GM19452 (cell line): Measurements from ENCODE around the gene PRIMA1.
"Not testable (repeated sequence)": the region's sequence is repeated elsewhere in the genome, so short reads cannot be mapped to it uniquely, and the experiment has no call there.

Experiments used
- ATAC-seq: cut with Tn5 transposase; IDR thresholded peaks from one replicate; pipeline ENCODE4 v1.9.1; 2021; ENCODE audit not compliant: unreplicated experiment

The PRIMA1 gene, protein sequence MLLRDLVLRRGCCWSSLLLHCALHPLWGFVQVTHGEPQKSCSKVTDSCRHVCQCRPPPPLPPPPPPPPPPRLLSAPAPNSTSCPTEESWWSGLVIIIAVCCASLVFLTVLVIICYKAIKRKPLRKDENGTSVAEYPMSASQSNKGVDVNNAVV

GRCh38 chr14:93788293-93788542, at the start of gene PRIMA1:
Gene PRIMA1, minus strand, starts transcription at chr14:93788485. Its CDS starts 767 bp downstream, at chr14:93787718.
- ATAC-seq, result no peak

DNA sequence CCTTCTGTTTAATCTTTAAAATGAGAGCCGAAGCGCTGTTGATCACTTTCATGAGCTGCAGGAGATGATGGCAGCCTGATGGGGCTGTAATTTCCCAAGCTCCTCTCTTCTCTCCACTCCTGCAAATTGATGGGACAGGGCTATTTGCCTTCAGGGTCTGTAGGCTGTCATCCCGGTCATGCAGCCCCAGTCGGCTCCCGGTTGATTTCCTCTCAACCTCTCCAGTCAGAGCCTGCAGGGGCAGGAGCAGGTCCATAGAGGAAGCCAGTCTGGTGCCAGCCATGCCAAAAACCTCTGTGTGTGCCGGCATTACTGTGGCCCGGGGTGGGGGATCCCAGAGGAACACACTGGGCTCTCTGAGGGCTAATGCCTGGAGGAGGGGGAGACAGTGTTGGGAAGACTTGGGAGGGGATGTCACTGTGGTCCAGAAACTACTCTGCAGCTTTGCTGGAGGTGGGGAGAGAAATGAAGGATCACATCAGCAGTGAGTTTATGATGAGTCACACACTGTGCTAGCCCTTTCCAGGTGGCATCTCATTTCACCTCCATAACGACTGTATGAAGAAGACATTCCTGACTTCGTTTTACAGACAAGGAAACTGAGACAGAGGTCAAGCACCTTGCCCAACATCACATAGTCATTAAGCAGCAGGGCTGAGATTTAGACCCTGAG, 46.5 kb upstream of the PRIMA1 start:
- ATAC-seq, result no peak

DNA sequence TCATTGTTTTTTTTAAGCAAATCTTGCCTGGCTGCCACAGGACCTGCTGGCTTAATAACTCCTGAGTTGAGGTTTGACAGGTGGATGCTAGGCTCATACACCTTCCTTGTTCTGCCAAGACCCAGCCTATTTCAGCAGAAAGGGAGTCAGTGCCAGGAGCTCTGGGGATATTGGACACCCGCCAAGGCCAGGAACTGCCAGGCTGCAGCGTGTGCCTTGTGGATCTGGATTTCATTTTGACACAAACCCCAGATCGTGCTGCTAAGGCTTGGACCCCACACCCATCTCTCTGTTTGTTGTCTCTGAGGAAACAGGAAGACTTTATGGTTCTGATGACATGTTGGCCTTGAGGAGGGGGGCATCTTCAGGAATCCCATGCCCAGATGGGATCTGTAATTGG, 44.4 kb upstream of the PRIMA1 start:
- ATAC-seq, result no peak

DNA sequence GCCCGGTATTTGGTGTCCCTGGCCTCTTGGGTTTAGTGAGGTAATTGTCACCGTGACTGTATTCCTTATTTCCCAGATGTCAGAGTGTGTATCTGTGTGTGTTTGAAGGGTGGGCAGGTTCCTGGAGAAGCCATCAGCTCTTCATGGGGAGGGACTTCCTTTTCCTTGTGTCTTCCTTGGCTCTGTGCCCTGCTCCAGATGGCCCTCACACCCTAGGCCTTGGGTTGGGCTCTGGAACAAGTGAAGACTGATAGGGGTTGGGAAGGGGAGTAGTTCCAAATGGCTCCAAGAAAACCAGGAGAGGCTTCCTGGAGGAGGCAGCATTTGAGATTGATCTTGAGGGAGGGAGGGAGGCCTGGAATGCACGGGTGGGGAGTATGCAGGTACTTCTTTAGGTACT, 43.8 kb upstream of the PRIMA1 start:
- ATAC-seq, result no peak

DNA sequence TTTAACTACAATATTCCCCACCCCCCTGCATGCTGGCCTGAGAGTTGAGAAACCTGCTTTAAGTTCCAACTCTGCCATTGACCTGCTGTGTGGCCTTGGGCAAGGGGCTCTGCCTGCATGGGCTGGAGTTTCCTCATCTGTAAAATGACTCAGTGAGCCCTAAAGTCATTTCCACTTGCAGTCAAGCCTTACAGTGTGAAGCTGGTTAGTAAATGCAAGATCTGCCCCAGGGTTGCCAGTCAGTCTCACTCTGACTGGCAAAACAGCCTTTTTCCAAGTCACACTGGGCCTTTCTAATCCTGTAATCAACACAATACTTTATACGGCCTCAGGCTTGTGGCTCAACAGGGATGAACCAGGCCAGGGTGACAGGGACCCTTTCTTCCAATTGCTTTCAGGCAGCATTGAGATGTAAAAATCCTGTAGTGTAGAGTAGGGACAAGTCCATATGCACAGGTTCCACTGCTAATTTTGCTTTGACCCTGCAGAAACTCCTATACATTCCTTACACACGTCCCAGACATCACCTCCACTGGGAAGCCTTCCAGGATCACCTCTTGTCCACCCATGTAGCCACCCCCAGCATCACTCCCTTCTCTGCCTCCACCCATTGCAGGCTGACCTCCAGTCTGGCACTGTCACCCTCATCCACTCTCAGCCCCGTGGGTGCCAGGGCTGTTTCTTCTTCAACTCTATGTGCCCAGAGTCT, 42.6 kb upstream of the PRIMA1 start:
- ATAC-seq, result no peak

- ATAC-seq, result no peak
These were observed 41.7 kb upstream of the PRIMA1 start for GRCh38 chr14:93829839-93830481.

- ATAC-seq, result no peak
These were observed 36.9 kb upstream of the PRIMA1 start for GRCh38 chr14:93825235-93825553.

GRCh38 chr14:93824518-93825234, 36.4 kb upstream of the PRIMA1 start:
- no peak for ATAC-seq

DNA sequence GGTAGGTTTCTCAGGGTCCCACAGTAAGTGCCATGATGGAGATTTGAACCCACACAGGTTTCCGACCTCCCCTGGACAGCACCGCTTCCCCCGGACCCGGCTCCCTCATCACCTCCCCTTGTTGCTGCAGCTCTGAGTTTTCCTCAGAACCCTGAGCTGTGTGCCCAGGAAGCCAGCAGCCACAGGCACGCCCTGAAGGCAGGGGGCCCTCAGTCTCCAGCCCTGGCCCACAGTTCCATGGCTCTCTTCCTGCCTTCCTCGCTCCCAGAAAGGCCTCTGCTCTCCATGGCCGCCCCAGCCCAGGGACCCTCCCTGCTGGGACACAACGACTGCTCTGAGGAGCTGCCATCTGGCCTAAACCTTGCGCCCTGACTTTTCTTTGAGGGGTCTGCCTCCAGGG, 35.8 kb upstream of the PRIMA1 start:
- no peak for ATAC-seq

- no peak for ATAC-seq
These were observed 32.8 kb upstream of the PRIMA1 start for GRCh38 chr14:93821051-93821450.

DNA sequence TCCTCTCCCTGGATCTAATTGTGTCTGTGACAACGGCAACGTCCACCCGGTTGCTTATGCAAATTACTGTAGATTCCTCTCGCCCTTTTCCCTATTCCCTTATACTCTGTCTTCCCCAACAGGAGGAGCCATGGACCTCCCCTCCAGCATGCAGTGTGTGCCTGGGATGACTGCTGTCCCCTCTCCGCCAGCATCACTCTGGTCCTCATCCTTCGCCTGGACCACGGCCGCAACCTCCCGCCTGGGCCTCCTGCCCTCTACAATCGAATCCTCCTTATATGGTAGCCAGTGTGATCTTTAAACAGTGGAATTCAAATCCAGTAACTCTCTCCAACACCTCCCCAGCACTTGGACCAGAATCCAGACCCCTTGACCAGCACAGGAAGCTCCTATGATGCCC, 30.6 kb upstream of the PRIMA1 start:
- ATAC-seq, result no peak

DNA sequence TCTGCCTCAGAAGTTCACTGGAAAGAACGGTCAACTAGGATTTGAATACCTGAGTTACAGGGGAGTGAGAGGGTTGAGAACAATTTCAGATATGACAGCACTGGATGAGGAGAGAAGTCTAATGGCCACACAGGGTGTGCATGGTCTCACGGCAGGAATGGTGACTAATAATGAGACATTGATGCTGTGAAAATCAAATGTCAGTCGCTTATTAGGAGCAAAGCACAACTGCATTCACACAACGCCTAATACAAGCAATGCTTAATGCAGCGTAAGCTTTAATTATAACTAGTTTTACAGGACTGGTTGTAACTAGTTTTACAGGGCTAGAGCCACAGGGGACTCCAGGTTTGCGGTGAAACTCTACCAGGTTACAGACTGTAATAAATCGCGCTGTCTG, 23.4 kb upstream of the PRIMA1 start:
- no peak for ATAC-seq

DNA sequence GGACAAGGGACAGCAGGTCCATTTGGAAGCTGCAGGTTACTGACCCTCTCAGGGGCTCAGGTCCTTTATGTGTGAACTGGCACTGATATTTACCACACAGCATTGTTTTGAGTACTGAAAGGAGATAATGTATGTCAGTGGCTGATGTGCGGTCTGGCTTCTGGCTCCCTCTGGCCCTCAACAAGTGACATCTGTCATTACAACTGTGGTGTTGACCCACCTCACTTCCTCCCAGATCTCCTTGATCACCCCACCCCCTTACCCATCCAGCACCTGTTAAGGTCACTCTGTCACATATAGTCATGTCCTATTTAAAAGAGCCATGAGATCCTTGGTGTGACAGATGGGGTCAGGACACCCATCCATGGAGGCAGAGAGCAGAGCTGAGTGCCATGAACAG, 22.7 kb upstream of the PRIMA1 start:
- ATAC-seq, result no peak

- ATAC-seq, result not testable (repeated sequence)
These were observed 21.5 kb upstream of the PRIMA1 start for GRCh38 chr14:93809491-93810420.

DNA sequence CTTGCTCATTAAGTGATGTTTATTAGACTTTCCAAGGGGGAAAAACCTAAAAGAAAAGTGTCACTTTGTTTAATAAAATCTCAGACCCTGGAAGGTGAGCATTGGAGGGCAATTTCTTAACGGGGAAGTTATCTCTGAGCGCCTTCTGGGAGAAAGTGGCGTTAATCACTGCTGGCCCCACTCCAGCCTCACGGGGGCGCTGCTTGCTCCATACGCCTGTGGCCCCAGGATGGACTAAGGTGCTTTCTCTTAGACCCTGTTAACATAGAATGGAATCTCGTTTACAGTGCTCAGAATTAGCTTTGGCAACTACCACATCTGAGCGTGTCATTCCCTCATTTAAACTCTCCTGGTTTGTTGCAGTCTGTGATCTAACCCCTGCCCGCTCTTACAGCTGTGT, 16.4 kb upstream of the PRIMA1 start:
- ATAC-seq, result no peak

DNA sequence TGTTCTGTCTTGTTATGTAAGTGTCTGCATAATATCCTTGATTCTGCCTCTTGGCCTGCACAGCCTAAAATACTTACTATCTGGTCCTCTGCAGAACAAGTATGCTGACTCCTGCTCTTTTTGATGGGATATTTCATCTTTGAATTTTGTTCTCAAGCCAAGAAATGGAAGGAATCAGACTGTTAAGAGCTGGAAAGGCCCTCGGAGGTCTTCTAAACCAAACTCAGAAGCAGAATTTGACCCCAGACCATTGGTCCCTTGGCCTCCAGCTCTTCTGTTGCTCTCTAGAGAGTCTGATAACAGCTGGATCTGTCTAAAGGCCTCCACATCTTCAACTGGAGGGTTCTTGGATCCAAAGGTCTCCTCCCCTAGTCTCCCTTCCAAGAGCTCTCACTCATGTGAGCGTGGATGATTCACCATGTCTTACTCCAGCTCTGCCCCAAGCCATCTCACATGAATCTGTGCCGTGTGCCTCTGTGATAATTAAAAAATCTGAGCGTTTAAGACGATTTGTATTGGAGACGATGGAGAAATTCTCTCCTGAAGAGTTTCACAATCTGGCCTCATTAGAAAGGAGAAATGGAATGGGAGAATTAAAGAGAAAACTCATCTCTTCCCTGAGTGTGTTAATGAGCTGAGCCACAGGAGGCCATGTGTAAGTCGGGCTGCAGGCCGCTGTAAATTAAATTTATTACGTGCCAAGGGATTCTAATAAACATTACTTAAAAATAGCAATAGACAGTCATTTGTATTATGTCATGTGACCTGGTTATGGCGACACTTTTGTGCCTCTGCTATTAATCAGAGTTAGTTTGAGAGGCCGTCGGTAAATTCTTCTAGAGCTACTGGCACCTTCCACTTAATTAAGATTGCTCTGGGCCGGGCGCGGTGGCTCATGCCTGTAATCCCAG, 15.4 kb upstream of the PRIMA1 start:
- no peak for ATAC-seq

DNA sequence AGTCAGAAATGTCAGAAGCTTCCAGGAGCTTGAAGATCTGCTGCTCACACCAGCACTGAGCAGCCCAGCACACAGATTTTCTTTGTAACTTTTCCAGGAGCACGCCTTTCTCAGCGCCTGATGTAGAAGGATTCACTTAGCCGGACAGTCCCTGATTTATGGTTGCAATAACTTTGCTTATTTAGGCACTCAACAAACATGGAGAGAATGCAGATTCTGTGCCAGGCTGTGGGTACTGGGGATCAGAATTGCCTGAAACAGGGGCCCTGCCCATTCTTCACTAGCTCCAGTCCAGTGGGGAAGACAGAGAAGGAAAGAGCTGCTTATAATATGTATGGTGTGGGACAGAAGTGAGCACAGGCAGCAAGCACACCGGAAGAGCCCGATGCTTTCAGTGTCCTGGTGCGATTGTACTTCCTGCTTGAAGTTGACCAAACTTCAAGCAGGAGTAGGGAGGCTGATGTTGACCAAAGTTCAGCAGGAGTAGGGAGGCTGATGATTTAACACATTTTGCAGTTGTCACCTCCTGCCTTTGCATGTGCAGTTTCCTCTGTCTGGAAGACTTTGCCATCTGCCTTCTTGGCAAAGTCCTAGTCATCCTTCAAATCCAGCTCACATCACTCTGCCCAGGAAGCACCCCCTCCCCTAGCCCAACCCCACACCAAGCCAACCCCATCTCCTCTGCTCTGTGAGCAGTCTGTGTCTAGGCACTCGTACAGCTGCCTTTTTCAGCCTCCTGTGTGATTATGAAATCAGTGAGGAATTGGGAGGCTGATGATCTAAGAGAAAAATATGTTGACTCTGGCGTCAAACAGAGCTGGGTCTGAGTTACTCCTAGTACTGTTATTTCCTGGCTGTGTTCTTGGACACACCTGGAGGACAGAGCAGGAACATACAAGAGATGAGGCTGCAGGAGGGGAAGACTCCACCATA, 12.0 kb upstream of the PRIMA1 start:
- ATAC-seq, result no peak

DNA sequence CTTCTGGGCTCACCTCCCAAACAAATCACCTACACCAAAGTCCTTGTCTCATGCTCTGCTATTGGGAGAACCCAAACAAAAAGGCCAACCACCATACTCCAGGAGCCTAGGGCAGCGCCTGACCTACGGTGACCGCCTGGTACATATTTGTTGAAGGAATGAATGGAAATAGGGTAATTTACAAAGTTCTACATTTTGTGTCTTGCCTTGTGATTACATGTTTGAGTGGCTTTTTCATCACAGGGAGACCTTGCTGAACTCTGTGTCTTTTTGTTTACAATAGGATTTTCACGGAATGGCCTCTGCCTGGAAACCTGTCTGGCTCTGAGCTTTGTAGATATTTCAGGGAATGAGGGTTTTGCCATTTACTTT, 11.3 kb upstream of the PRIMA1 start:
- no peak for ATAC-seq

DNA sequence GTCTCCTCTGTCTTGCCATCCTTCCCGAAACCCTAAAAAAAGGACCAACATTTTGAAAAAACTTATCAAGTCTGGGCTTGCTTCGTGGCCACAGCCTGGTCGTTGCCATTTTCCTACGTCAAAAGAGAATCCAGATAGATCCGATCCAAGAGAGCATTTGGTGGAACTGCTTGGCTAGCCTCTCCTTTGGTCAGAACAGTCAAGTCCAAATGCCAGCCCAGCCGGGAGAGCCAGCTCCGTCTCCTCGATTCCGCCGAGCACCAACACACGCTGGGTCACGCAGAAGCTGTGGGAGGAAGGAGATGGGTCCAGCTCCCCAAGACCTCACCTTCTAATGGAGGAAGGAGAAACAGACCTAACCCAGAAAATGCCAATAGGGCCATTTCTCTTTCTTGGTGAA, 9.3 kb upstream of the PRIMA1 start:
- ATAC-seq, result no peak
